ENCODE results near the gene OR5H15.
"Not testable (repeated sequence)": the region's sequence is repeated elsewhere in the genome, so short reads cannot be mapped to it uniquely, and the experiment has no call there.

Gene OR5H15

DNA sequence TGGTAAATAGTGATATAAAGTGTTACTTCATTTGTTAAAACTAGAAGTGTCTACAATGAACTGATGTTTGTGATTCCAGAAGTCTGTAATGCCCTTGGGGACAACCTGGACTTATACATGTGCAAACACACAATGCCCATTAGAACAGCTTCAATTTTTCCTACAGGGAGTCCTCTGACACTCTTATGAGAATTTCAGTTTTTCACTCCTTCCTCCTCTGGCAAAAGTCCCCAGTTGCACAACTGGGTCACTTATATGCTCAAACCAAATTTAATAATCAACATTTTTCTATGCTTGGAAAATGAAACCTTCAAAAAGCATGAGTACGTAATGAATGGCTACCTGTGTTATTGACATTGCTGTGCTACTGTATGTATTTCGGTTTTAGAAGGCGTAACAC, at the start of gene OR5H15:
Gene OR5H15 (plus strand): TSS at position 301 of the 400 bp plus-strand sequence. CDS start 2,004 bp downstream, outside the sequence.
- no peak for DNase-seq (ENCODE audit: low read depth in 2 of 2)

DNA sequence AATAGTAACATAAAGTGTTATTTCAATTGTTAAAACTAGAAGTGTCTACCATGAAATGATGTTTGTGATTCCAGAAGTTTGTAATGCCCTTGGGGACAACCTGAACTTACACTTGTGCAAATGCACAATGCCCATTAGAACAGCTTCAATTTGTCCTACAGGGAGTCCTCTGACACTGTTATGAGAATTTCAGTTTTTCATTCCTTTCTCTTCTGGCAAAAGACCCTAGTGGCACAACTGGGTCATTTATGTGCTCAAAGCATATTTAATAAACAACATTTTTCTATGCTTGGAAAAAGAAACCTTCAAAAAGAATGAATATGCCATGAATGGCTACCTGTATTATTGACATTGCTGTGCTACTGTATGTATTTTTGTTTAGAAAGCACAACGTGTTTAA, 36.1 kb upstream of the OR5H15 start, which contains the start of gene OR5H1:
Gene OR5H1 (plus strand): TSS at position 301 of the 400 bp plus-strand sequence. CDS start 1,977 bp downstream, outside the sequence.
- DNase-seq (ENCODE audit: low read depth in 2 of 2): no peak

DNA sequence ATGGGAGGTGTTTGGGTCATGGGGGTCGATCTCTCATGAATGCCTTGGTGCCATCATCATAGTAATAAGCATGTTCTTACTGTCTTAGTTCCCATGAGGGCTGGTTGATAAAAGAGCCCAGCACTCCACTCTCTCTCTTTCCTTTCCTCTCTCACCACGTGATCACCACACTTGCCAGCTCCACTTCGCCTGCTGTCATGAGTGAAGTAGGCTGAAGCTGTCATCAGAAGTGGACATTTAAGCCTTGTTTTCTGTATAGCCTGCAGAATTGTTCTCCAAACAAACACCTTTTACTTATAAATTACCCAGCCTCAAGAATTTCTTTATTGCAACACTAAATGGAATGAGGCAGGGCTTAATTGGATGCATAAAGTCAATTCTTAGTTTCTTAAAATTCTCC, 29.9 kb upstream of the OR5H15 start:
- no peak for DNase-seq (ENCODE audit: low read depth in 2 of 2)

DNA sequence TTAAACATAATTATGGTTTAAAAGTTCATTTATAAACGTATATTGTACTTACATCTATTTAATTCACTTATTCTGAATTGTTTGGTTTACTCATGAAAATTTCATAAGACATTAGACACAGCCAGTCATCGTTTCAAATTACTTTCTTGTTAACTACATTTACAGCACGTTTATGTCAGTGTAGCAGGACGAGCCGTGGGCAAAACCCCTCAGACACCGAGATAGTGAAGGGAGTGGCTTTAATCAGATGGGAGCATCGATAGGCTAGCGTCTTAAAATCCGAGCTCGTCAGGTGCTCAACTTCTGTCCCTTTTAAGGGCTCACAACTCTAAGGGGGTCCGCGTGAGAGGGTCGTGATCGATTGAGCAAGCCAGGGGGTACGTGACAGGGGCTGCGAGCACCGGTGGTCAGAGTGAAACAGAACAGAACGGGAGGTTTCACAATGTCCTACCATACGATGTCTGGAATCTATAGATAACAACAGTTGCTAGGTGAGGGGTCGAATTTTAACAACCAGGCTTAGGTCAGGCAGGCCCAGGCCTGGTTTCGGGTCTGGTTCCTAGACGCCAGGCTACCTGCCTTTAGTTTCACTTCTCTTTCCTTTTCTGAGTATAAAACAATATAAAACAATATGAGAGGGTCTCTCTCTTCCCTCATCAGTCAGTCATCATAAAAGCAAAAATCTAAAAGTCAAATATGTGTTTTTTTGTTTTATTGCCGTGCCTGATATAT, 28.5 kb upstream of the OR5H15 start:
- not testable (repeated sequence) for DNase-seq (ENCODE audit: low read depth in 2 of 2)

DNA sequence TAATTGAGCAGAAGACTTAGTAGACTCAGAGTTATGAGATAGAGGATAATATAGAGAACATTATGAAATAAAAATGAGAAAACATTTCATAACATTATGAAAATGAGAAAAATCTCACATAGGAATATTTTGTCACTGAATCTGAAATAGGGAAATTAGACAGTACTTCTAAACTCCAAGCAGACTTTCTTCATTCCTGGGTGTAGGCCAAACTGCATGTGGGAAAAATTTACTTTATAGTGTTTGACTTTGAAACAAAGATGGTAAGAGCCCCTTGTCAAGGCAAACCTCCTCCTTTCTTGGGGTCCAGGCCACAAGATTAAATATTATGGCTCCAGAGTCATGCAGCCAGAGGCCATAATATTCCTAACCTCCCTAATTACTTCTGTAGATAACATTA, 26.0 kb upstream of the OR5H15 start:
- no peak for DNase-seq (ENCODE audit: low read depth in 2 of 2)

DNA sequence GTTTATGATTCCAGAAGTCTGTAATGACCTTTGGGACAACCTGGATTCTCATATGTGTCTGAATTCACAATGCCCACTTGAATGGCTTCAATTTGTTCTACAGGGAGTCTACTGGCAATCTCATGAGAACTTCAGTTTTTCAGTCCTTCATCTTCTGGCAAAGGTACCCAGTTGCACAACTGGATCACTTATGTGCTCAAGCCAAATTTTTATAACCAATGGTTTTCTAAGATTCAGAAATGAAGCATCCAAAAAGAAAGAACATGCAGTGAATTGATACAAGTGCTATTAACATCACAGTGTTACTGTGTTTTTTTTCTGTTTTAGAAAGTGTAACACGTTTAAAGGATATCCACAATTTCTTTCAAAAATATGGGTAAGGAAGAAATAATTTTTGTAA, 19.3 kb upstream of the OR5H15 start, which contains the start of gene OR5H14:
Gene OR5H14 (plus strand): TSS at position 301 of the 400 bp plus-strand sequence. CDS start 1,907 bp downstream, outside the sequence.
- no peak for DNase-seq (ENCODE audit: low read depth in 2 of 2)

DNA sequence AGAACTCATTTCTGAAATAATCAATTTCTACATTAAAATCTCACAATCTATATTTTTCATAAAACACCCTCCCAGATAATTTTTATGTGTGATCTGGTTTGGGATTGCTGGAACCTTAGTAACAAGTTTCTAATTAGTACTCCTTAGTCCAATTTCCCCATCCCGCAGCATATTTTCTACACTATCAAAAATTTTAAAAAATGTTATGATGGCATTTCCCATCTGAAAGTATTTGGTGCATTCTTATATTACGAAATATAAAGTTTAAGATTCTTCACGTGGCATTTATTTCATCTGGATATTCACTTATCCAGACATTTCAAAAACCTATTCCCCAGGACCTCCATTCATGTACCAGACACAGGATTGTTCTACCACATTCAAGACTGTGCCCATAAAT, 17.7 kb upstream of the OR5H15 start:
- no peak for DNase-seq (ENCODE audit: low read depth in 2 of 2)

DNA sequence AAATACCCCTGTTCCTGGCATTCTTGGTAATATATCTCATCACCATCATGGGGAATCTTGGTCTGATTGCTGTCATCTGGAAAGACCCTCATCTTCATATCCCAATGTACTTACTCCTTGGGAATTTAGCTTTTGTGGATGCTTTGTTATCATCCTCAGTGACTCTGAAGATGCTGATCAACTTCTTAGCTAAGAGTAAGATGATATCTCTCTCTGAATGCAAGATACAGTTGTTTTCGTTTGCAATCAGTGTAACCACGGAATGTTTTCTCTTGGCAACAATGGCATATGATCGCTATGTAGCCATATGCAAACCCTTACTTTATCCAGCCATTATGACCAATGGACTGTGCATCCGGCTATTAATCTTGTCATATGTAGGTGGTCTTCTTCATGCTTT, 17.0 kb upstream of the OR5H15 start:
- DNase-seq (ENCODE audit: low read depth in 2 of 2): not testable (repeated sequence)

DNA sequence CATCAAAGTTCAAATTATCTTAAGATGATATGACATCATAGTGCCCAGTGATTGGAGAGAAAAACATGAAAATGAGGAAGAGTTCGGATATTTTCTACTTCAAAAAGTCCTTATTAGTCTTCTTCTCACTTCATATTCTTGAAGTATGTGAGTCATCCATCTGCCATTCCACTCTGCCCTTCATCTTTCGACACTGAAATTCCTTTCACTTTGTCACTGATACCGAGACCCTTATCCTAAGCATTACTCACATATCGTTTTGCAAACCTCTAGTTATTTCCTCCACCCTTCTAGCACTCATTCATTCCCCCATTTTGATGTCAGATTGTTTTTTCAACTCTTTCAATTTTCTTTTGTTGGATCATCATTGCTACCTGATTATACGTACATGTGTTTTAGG, 15.3 kb upstream of the OR5H15 start:
- no peak for DNase-seq (ENCODE audit: low read depth in 2 of 2)

DNA sequence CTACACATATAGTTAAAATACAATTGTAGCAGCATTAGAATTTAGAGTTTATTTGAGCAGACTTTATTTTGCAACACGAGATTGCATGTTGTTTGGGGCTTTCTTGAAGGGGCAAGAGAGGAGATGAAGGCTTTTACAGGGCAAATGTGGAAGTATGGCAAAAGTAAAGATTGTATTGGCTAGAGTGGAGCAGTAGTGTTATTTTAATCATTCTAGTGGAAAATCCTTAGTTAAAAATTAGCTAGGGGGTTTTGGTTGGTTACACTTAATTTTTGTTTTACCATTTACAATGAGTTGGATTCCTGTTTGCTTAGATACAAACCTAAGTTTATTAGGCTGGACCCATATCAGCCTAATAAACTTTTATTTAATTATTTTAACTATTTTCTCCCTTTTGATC, 4.6 kb downstream of the OR5H15 start:
- no peak for DNase-seq (ENCODE audit: low read depth in 2 of 2)

DNA sequence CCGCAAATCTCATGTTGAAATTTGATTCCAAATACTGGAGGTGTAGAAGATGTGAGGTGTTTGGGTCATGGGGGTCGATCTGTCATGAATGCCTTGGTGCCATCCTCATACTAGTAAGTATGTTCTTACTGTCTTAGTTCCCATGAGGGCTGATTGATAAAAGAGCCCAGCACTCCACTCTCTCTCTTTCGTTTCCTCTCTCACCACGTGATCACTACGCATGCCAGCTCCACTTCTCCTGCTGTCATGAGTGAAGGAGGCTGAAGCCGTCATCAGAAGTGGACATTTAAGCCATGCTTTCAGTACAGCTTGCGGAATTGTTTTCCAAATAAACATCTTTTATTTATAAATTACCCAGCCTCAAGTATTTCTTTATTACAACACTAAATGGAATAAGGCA, 6.1 kb downstream of the OR5H15 start:
- DNase-seq (ENCODE audit: low read depth in 2 of 2): no peak

DNA sequence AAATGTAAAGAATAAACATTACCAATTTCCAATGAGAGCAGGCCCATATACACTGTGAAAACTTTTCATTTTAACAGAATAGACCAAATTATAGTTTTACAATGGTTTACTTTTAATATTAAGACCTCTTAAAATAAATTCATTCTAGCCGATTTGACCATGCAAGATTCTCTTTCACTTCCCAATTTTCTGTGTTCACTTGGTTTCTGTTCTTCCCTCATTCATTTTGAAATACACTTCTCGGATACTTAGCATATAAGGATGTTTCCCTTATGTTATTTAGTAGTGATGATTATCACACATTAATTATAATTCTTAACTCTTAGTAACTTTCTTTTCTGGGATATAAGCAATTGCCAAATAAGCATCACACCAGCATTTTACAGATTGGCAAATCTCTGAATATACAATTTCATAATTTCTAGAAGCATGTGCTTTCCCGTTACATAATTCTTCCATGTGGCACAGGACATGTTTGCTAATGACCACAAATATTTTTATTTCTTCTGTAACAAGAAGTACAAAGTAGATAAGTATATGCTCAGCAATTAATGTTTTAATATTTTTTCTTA, 13.9 kb downstream of the OR5H15 start:
- DNase-seq (ENCODE audit: low read depth in 2 of 2): no peak

DNA sequence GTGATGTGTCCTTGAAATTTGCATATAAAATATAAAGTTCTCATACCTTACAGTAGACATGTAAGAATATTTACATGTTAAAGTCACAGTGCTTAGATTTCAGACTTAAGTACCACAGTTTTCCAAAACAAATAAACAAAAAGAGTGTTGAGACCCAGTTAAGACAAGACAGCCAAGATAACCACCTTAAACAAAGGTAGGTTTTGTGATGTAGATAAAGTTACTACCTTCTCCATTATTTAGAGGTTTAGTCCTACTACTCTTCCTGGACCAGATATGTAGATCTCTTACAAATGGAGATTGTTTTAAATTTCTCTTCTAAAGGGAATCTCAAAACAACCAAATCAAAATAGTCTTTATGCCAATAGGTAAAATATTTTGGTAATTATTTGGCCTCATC, 15.7 kb downstream of the OR5H15 start:
- no peak for DNase-seq (ENCODE audit: low read depth in 2 of 2)

DNA sequence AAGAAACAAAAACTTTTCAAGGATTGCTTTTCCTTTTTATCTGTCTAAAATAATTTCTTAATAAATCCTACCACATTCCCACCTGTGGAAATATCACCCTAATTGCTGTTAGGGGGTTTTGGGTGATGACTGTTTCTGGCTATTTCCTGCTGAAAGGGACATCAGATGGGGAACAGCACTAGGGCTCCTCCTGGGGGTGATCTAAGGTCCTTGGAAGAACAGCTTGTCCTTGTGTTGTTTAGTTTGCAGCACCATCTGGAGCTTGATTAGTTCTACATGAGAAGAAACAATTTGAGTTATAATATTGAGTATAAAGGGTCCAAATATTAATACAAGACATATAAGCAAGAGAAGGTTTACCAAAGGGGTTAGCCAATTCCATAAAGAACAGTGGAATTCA, 18.7 kb downstream of the OR5H15 start:
- no peak for DNase-seq (ENCODE audit: low read depth in 2 of 2)

DNA sequence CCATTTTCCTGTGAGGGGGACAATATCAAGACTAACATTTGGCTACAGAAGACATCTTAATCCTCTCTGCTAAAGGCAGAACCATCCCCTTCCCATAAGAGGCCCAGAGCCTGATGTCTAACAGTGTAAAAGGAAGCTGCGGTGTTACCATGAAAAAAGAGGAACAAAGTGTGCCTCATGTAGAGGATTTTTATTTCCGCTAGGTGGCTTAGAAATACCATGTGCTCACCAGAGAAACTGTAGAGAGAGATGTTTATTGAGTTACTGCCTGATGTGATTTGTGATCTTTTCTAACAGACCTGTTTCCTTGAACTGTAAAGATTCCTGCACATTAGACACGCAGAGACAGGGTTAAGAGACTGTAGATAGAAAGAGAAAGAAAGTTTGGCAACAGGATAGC, 22.0 kb downstream of the OR5H15 start:
- DNase-seq (ENCODE audit: low read depth in 2 of 2): no peak

DNA sequence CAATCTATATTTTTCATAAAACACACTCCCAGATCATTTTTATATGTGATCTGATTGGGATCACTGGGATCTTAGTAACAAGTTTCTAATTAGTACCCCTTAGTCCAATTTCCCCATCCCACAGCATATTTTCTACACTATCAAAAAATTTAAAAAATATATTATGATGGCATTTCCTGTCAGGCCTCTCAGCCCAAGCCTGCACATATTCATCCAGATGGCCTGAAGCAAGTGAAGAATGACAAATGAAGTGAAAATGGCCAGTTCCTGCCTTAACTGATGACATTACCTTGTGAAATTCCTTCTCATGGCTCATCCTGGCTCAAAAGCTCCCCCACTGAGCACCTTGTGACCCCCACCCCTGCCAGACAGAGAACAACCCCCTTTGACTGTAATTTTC, 24.4 kb downstream of the OR5H15 start:
- DNase-seq (ENCODE audit: low read depth in 2 of 2): not testable (repeated sequence)

DNA sequence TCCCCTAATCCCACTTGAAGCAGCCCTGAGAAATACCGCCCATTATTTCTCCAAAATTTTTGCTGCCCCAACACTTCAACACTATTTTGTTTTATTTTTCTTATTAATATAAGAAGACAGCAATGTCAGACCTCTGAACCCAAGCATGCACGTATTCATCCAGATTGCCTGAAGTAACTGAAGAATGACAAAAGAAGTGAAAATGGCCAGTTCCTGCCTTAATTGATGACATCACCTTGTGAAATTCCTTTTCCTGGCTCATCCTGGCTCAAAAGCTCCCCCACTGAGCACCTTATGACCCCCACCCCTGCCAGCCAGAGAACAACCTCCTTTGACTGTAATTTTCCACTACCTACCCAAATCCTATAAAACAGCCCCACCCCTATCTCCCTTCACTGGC, 29.8 kb downstream of the OR5H15 start:
- DNase-seq (ENCODE audit: low read depth in 2 of 2): not testable (repeated sequence)

DNA sequence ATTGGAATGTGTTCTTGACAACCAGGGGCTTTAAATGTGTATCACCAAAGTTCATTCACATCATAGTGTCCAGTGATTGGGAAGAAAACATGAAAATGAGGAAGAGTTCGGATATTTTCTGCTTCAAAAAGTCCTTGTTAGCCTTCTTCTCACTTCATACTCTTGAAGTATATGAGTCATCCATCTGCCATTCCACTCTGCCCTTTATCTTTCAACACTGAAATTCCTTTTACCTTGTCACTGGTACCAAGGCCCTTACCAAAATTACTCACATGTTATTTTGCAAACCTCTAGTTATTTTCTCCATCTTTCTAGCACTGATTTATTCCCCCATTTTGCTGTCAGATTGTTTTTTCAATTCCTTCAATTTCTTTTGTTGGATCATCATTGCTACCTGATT, 32.5 kb downstream of the OR5H15 start:
- no peak for DNase-seq (ENCODE audit: low read depth in 2 of 2)

DNA sequence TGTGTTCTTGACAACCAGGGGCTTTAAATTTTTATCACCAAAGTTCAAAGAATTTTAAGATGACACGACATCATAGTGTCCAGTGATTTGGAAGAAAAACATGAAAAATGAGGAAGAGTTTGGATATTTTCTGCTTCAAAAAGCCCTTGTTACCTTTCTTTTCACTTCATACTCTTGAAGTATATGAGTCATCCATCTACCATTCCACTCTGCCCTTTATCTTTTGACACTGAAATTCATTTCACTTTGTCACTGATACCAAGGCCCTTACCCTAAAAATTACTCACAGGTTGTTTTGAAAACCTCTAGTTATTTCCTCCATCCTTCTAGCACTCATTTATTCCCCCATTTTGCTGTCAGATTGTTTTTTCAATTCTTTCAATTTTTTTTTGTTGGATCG, 42.7 kb downstream of the OR5H15 start:
- no peak for DNase-seq (ENCODE audit: low read depth in 2 of 2)

DNA sequence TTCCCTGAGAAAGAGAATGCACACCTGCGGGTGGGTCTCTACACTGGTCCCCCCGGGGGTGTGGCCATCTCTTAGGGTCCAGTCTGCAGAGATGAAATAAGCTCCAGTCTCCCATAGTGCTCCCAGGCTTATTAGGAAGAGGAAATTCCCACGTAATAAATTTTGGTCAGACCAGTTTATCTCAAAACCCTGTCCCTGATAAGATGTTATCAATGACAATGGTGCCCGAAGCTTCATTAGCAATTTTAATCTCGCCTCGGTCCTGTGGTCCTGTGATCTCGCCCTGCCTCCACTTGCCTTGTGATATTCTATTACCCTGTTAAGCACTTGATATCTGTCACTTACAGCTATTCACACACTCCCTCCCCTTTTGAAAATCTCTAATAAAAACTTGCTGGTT, 46.8 kb downstream of the OR5H15 start:
- no peak for DNase-seq (ENCODE audit: low read depth in 2 of 2)

DNA sequence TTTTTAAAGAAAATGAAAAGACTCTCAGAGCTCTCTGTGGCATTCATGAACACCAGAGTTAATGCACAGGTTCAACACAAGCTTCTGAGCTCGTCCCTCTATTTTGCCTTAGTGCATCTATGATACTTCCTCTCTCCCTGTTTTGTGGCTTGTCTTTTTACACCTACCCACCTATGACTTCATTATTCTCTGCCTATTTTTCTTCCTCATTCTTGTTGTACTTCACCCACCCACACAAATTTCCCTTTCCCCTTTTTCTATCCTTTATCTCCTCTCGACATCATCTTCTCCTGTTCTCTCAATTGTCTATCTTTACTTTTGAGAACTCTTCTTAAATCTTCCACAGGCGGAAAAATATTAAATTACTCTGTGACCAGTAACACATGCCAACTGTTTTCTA, 48.6 kb downstream of the OR5H15 start:
- no peak for DNase-seq (ENCODE audit: low read depth in 2 of 2)

All from stimulated activated CD8-positive, alpha-beta memory T cell treated with anti-CD3 and anti-CD28 coated beads, Interleukin-7, amount 100 ng/mL, for 4 hours (primary cell).